Right cardiac atrium (tissue), 5 donors: Measurements from ENCODE around the gene COX7A1. TPM values are rescaled to one million over a fixed set of nuclear protein-coding genes. Genes with fewer than 3 reads are reported as not detected.
"Not testable (repeated sequence)": the region's sequence is repeated elsewhere in the genome, so short reads cannot be mapped to it uniquely, and the experiment has no call there.

Experiments
- ATAC-seq, 2 donors: fragments of 200-7000 bp; cut with Tn5 transposase; one replicate each; pipeline versions ENCODE4 v1.8.0 to v1.9.1; 2020; ENCODE audit warnings: moderate library complexity in 2 of 2, mild to moderate bottlenecking in 1 of 2
- DNase-seq, 3 donors: peaks; one replicate each; pipeline ENCODE4 v3.0.0-alpha.2; 2020
- H3K27ac ChIP-seq: one replicate; pipeline ENCODE4 v1.5.1; 2013; ENCODE audit warnings: mild to moderate bottlenecking, low read length, control low read depth, moderate library complexity
- H3K27me3 ChIP-seq: one replicate; pipeline ENCODE4 v1.6.1; 2013; ENCODE audit not compliant: control insufficient read depth, insufficient read depth
- H3K4me1 ChIP-seq: one replicate; pipeline ENCODE4 v1.6.1; 2013; ENCODE audit warnings: low read length; ENCODE audit not compliant: control insufficient read depth, insufficient read depth
- H3K4me3 ChIP-seq: one replicate; pipeline ENCODE4 v1.5.1; 2013; ENCODE audit warnings: low read length, control low read depth
- H3K9me3 ChIP-seq: one replicate; pipeline ENCODE4 v1.6.1; 2013; ENCODE audit warnings: low read length; ENCODE audit not compliant: control insufficient read depth
- WGBS: extraction: QIAGEN DNeasy Blood & Tissue Kit; methylation state at CpG from one replicate; pipeline ENCODE4 v1.1.7; 2013; 5-methylcytosine and 5-hydroxymethylcytosine counted together
- intact Hi-C, 4 donors: fragments of 100-400 bp; cut with DNase I; formaldehyde crosslinking; loops; one replicate each; pipeline versions ENCODE4 v1.11.0 to v1.14.0; 2022 to 2023
- polyA plus RNA-seq: library from polyadenylated mRNA; stranded (reverse); fragments of 200-250 nt; gene quantifications from one replicate; pipeline ENCODE4 v1.2.3, GENCODE V29; 2013
- total RNA-seq, 4 donors: library from RNA; stranded (reverse); fragmentation: NEBNext Ultra II Directional; extraction: Animal tissue kit (Norgen Biotek cat#: 25700); gene quantifications; one replicate each; pipeline ENCODE4 v1.2.1, GENCODE V29; 2021
- donor health status: healthy with polysubstance abuse.
- donor health status: DM: no; HTN: yes; CAD: no.
- donor health status: DM: no; HTN: no; CAD: no.
- donor health status: DM: no; HTN: yes; CAD: no; lungs with severe emphysema.
- donor health status: DM: yes; HTN: yes; CAD: no.

COX7A1 gene
- total and polyA plus RNA-seq, 5 donors = 1,566 to 2,458 (median 1,730) TPM

- H3K4me3 ChIP-seq = no peak overlapping the region
- no peaks in the 10 kb centered on the region for H3K9me3 ChIP-seq
These were observed 10.2 kb downstream of the COX7A1 start for GRCh38 chr19:36142046-36142445.

GRCh38 chr19:36141039-36141927, 11.0 kb downstream of the COX7A1 start:
- intact Hi-C loops = no loop called here
- peak; percentile 88 to 95 (median 93) for DNase-seq
- WGBS = 20% methylated on average over 42 of the region's 42 CpGs
- ATAC-seq = peak; percentile 77 to 78
- Histone ChIP-seq H3K4me1 (peaks cover 7% of the 10 kb centered on the region), H3K9me3 (no peaks in the 10 kb centered on the region), H3K27me3 (no peaks in the 10 kb centered on the region), H3K27ac (peak overlapping the region; percentile 98), H3K4me3 (peak overlapping the region; percentile 89)

More at GRCh38 chr19:36142046-36142445, 10.2 kb downstream of the COX7A1 start:
- intact Hi-C loops = no loop called here
- 91% methylated on average over 14 of the region's 14 CpGs for WGBS
- ATAC-seq = no peak
- no peaks in the 10 kb centered on the region for H3K27me3 ChIP-seq
- H3K27ac ChIP-seq = no peak overlapping the region
- peak in 1 of 3 donors; percentile 58 for DNase-seq
- peaks cover 7% of the 10 kb centered on the region for H3K4me1 ChIP-seq

GRCh38 chr19:36140304-36141038, 11.8 kb downstream of the COX7A1 start:
- Histone ChIP-seq H3K27me3 (no peaks in the 10 kb centered on the region), H3K4me1 (peaks cover 7% of the 10 kb centered on the region), H3K4me3 (peak overlapping the region; percentile 89), H3K9me3 (no peaks in the 10 kb centered on the region), H3K27ac (peak overlapping the region; percentile 98)
- peak; percentile 58 to 82 (median 70) for DNase-seq
- WGBS = under 1% methylated on average over 31 of the region's 31 CpGs
- intact Hi-C loops = no loop called here
- peak; percentile 13 to 22 for ATAC-seq

DNA sequence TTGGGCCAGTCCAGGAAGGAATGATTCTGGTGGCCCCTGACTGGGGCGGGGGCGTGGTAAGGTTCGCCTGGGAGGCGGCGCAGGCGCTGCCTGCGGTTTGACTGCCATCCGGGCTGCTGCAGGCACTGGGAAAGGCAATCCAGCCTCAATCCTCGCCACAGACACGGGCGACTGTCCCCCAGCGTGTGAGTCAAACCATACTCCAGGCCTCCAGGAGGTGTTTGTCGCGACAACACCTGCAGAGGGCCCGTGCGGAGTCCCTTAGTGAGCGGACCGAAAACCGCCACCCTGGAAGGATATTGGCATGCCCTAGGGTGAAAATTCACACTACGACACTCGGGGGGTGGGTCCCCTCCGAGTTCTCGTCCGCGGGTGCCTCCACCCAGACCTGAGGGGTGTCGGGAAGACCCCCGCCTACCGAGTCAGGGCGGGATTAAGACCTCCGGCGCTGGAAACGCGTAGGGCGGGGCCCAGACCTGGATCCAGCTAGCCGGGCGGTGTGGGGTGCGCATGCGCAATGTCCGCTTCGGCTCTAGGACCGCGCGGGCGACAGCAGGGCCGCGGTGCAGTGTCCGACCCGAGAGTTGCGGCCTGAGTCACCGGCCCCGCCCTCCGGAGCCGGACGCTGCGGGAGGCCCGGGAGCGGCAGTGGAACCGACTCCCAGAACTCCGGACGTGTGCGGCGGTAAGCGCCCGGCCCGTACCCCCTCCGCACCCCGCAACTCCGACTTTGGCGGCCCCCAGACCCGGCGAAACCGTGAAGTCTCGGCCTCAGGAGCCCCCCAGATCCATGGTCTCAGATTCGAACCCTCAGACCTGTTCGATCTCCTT, 12.6 kb downstream of the COX7A1 start, which contains the start of gene CAPNS1:
TSS of gene CAPNS1 (plus strand) at position 594 of the 831 bp plus-strand sequence. CDS start 946 bp downstream, outside the sequence.
- WGBS = under 1% methylated on average over 75 of the region's 75 CpGs
- Histone ChIP-seq H3K4me1 (peaks cover 7% of the 10 kb centered on the region), H3K27me3 (no peaks in the 10 kb centered on the region), H3K27ac (peak within 1 kb of the TSS; percentile 98), H3K9me3 (no peaks in the 10 kb centered on the region), H3K4me3 (peak within 1 kb of the TSS; percentile 89)
- DNase-seq = peak; percentile 98 to 99 (median 99)
- intact Hi-C loops = no loop called here
- peak; percentile 94 for ATAC-seq

GRCh38 chr19:36139120-36139472, 13.2 kb downstream of the COX7A1 start:
- WGBS = 68% methylated on average over 7 of the region's 7 CpGs
- peak overlapping the region; percentile 71 for H3K27ac ChIP-seq
- intact Hi-C loops = no loop called here
- no peak for ATAC-seq
- peak overlapping the region; percentile 39 for H3K4me3 ChIP-seq
- no peaks in the 10 kb centered on the region for H3K27me3 ChIP-seq
- no peak for DNase-seq
- no peaks in the 10 kb centered on the region for H3K9me3 ChIP-seq
- H3K4me1 ChIP-seq = peaks cover 7% of the 10 kb centered on the region

DNA sequence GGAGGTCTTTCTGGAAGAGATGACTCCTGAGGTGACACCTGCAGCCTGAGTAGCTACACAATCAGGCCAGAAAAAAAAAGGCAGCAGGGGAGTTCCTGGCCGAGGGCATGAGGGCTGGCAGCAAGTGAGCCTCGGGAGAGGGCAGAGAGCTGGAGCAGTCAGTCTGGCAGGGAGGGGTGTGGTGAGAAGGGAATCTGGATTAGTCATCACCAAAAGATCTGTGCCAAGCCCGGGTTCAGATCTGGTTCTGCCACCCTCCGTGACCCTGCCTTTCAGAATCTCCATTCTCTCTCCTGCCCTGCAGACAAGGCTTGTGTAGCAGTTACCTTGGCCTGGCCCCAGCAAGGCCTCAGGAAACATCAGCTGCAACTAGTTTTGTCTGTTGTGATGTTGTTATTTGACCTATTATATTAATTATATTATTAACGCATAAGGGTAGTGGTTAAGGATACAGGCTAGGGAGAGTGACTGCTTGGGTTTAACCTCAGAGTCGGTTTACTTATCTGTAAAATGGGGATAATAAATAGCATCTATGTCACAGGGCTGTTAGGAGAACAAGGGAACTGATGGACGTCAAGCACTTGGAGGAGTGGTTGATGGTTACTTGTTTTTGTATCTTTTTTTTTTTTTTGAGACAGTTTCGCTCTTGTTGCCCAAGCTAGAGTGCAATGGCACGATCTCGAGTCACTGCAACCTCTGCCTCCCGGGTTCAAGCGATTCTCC, 15.1 kb downstream of the COX7A1 start:
- DNase-seq (peak; percentile 65 to 78 (median 69)), ATAC-seq (peak; percentile 2 to 10)
- WGBS = 62% methylated on average over 12 of the region's 12 CpGs
- no peak overlapping the region for H3K4me3 ChIP-seq
- H3K4me1 ChIP-seq = peaks cover 7% of the 10 kb centered on the region
- no peaks in the 10 kb centered on the region for H3K9me3 ChIP-seq
- no peaks in the 10 kb centered on the region for H3K27me3 ChIP-seq
- peak overlapping the region; percentile 86 for H3K27ac ChIP-seq
- intact Hi-C loops = no loop called here

GRCh38 chr19:36134867-36135266, 17.4 kb downstream of the COX7A1 start:
- H3K27ac ChIP-seq, ATAC-seq, DNase-seq, H3K4me3 ChIP-seq, H3K4me1 ChIP-seq, H3K27me3 ChIP-seq, H3K9me3 ChIP-seq, intact Hi-C loops: not testable (repeated sequence)
- WGBS = 90% methylated on average over 4 of the region's 4 CpGs

DNA sequence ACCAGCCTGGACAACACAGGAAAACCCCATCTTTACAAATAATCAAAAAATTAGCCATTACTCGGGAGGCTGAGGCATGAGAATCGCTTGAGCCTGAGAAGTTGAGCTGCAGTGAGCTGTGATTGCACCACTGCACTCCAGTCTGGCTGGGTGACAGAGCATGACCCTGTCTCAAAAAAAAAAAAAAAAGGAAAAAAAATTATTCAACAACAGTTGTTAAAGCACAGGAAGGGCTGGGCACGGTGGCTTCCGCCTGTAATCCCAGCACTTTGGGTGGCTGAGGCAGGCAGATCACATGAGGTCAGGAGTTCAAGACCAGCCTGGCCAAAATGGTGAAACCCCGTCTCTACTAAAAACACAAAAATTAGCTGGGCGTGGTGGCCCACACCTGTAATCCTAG, 21.0 kb downstream of the COX7A1 start:
- H3K4me1 ChIP-seq, intact Hi-C loops, H3K27ac ChIP-seq, ATAC-seq, H3K27me3 ChIP-seq, H3K4me3 ChIP-seq, H3K9me3 ChIP-seq: not testable (repeated sequence)
- 62% methylated on average over 6 of the region's 6 CpGs for WGBS
- peak; percentile 61 to 79 (median 70) for DNase-seq

GRCh38 chr19:36128392-36128736, 23.9 kb downstream of the COX7A1 start:
- intact Hi-C loops = loop anchor here (1.0 to 5.0 kb wide), 3 partner anchors 42 to 44 kb away; no protein-coding TSS in a partner anchor
- peak overlapping the region; percentile 44 for H3K4me3 ChIP-seq
- H3K27me3 ChIP-seq = no peaks in the 10 kb centered on the region
- H3K9me3 ChIP-seq = no peaks in the 10 kb centered on the region
- H3K27ac ChIP-seq = peak overlapping the region; percentile 94
- peak; percentile 27 to 34 for ATAC-seq
- 12% methylated on average over 10 of the region's 10 CpGs for WGBS
- no peaks in the 10 kb centered on the region for H3K4me1 ChIP-seq
- no peak for DNase-seq

DNA sequence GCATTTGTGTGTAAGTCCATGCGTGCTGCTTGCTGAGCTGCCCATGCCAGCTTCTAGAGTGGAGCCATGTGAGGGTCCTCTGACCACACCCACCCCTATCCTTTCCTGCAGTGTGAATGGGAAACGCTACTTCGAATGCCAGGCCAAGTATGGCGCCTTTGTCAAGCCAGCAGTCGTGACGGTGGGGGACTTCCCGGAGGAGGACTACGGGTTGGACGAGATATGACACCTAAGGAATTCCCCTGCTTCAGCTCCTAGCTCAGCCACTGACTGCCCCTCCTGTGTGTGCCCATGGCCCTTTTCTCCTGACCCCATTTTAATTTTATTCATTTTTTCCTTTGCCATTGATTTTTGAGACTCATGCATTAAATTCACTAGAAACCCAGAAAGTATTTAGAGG, 26.7 kb downstream of the COX7A1 start:
- H3K4me3 ChIP-seq = no peak overlapping the region
- DNase-seq = no peak
- no peak for ATAC-seq
- intact Hi-C loops = loop anchor here in 2 of 4 donors (5.0 kb wide), 1 partner anchor 47 kb away; no protein-coding TSS in a partner anchor
- H3K27me3 ChIP-seq = no peaks in the 10 kb centered on the region
- H3K9me3 ChIP-seq = no peaks in the 10 kb centered on the region
- H3K27ac ChIP-seq = no peak overlapping the region
- WGBS = 82% methylated on average over 9 of the region's 9 CpGs
- no peaks in the 10 kb centered on the region for H3K4me1 ChIP-seq
